Mesendoderm (in vitro differentiated cells): Measurements from ENCODE around the gene AGAP3.
A peak's percentile ranks its signal among the peaks of the same experiment; 100 is the strongest.

Experiments
- DNase-seq: peaks from one replicate; pipeline ENCODE4 v3.0.0; 2013
- H2AK5ac ChIP-seq: 2 replicates; pipeline ENCODE4 v1.6.1; 2013; ENCODE audit warnings: low read length, inconsistent platforms
- H2BK120ac ChIP-seq: 2 replicates; pipeline ENCODE4 v1.6.1; 2013; ENCODE audit warnings: low read depth, mild to moderate bottlenecking, low read length, moderate library complexity, mixed read lengths
- H2BK15ac ChIP-seq: replicated peaks from 2 replicates; pipeline ENCODE4 v1.6.1; 2013; ENCODE audit warnings: low read depth, mild to moderate bottlenecking, moderate library complexity
- H2BK5ac ChIP-seq: 2 replicates; pipeline ENCODE4 v1.6.1; 2013; ENCODE audit warnings: low read length, inconsistent platforms
- H3K18ac ChIP-seq: 2 replicates; pipeline ENCODE4 v1.6.1; 2013; ENCODE audit warnings: mild to moderate bottlenecking, low read length, mixed read lengths
- H3K23ac ChIP-seq: one replicate; pipeline ENCODE4 v1.6.1; 2013; ENCODE audit warnings: low read length
- H3K27ac ChIP-seq: 2 replicates; pipeline ENCODE4 v1.5.1; 2013; ENCODE audit warnings: low read depth, mild to moderate bottlenecking, inconsistent platforms, low read length, moderate library complexity
- H3K27me3 ChIP-seq: 2 replicates; pipeline ENCODE4 v1.6.1; 2013; ENCODE audit warnings: low read length, control low read depth, mild to moderate bottlenecking, inconsistent platforms; ENCODE audit not compliant: insufficient read depth, poor library complexity
- H3K36me3 ChIP-seq: 2 replicates; pipeline ENCODE4 v1.6.1; 2013; ENCODE audit warnings: low read length, inconsistent platforms; ENCODE audit not compliant: control insufficient read depth, insufficient read depth
- H3K4ac ChIP-seq: one replicate; pipeline ENCODE4 v1.6.1; 2013; ENCODE audit warnings: low read depth, mild to moderate bottlenecking, low read length, moderate library complexity
- H3K4me1 ChIP-seq: 2 replicates; pipeline ENCODE4 v1.6.1; 2013; ENCODE audit warnings: low read depth, low read length, inconsistent platforms; ENCODE audit not compliant: control insufficient read depth
- H3K4me2 ChIP-seq: 2 replicates; pipeline ENCODE4 v1.6.1; 2013; ENCODE audit warnings: low read length
- H3K4me3 ChIP-seq: 2 replicates; pipeline ENCODE4 v1.5.1; 2013; ENCODE audit warnings: mild to moderate bottlenecking, low read length
- H3K56ac ChIP-seq: one replicate; pipeline ENCODE4 v1.6.1; 2013; ENCODE audit warnings: low read length
- H3K79me1 ChIP-seq: 2 replicates; pipeline ENCODE4 v1.6.1; 2013; ENCODE audit warnings: low read length, inconsistent platforms
- H3K79me2 ChIP-seq: 2 replicates; pipeline ENCODE4 v1.6.1; 2013; ENCODE audit warnings: mild to moderate bottlenecking, low read length; ENCODE audit not compliant: control insufficient read depth, insufficient read depth
- H3K9ac ChIP-seq: 2 replicates; pipeline ENCODE4 v1.6.1; 2013; ENCODE audit warnings: low read length, inconsistent platforms
- H4K5ac ChIP-seq: one replicate; pipeline ENCODE4 v1.6.1; 2013; ENCODE audit warnings: low read length
- H4K8ac ChIP-seq: one replicate; pipeline ENCODE4 v1.6.1; 2013; ENCODE audit warnings: low read depth, mild to moderate bottlenecking, control low read depth, low read length, moderate library complexity
- WGBS: extraction: QIAGEN DNeasy Blood & Tissue Kit; methylation state at CpG from one replicate; pipeline ENCODE4 v1.1.7; 2013; ENCODE audit warnings: low lambda C conversion rate, missing lambda C conversion rate; ENCODE audit not compliant: insufficient coverage; ENCODE audit errors: extremely low coverage; 5-methylcytosine and 5-hydroxymethylcytosine counted together

The AGAP3 gene

GRCh38 chr7:151172273-151173141 is 86.2 kb downstream of the AGAP3 start:
- H3K79me1 ChIP-seq = no peaks in the 10 kb centered on the region
- H2BK5ac ChIP-seq = no peak overlapping the region
- no peak overlapping the region for H3K27ac ChIP-seq
- peak; percentile 76 for DNase-seq
- no peak overlapping the region for H2BK15ac ChIP-seq
- no peak overlapping the region for H3K4me2 ChIP-seq
- no peak overlapping the region for H4K8ac ChIP-seq
- no peak overlapping the region for H2BK120ac ChIP-seq
- no peak overlapping the region for H3K23ac ChIP-seq
- no peaks in the 10 kb centered on the region for H3K36me3 ChIP-seq
- peaks cover 21% of the 10 kb centered on the region for H3K27me3 ChIP-seq
- no peak overlapping the region for H4K5ac ChIP-seq
- no peak overlapping the region for H3K4ac ChIP-seq
- no peak overlapping the region for H3K18ac ChIP-seq
- peaks cover 6% of the 10 kb centered on the region for H3K4me1 ChIP-seq
- no peaks in the 10 kb centered on the region for H3K79me2 ChIP-seq
- H3K9ac ChIP-seq = no peak overlapping the region
- no CpG with 5 or more reads among the region's 42 CpGs for WGBS
- H3K4me3 ChIP-seq = no peak overlapping the region
- H2AK5ac ChIP-seq = no peak overlapping the region
- no peak overlapping the region for H3K56ac ChIP-seq

GRCh38 chr7:151173386-151174245 is 87.3 kb downstream of the AGAP3 start:
- H3K9ac ChIP-seq = no peak overlapping the region
- H3K79me2 ChIP-seq = no peaks in the 10 kb centered on the region
- H2BK15ac ChIP-seq = no peak overlapping the region
- no peak for DNase-seq
- no peaks in the 10 kb centered on the region for H3K79me1 ChIP-seq
- H3K4me1 ChIP-seq = peaks cover 6% of the 10 kb centered on the region
- H3K36me3 ChIP-seq = no peaks in the 10 kb centered on the region
- no peak overlapping the region for H3K18ac ChIP-seq
- H3K4me2 ChIP-seq = no peak overlapping the region
- WGBS = no CpG with 5 or more reads among the region's 43 CpGs
- H4K5ac ChIP-seq = no peak overlapping the region
- no peak overlapping the region for H4K8ac ChIP-seq
- no peak overlapping the region for H3K4me3 ChIP-seq
- no peak overlapping the region for H3K4ac ChIP-seq
- no peak overlapping the region for H3K27ac ChIP-seq
- peaks cover 18% of the 10 kb centered on the region for H3K27me3 ChIP-seq
- H2BK120ac ChIP-seq = no peak overlapping the region
- H3K56ac ChIP-seq = no peak overlapping the region
- H2BK5ac ChIP-seq = no peak overlapping the region
- no peak overlapping the region for H3K23ac ChIP-seq
- H2AK5ac ChIP-seq = no peak overlapping the region

DNA sequence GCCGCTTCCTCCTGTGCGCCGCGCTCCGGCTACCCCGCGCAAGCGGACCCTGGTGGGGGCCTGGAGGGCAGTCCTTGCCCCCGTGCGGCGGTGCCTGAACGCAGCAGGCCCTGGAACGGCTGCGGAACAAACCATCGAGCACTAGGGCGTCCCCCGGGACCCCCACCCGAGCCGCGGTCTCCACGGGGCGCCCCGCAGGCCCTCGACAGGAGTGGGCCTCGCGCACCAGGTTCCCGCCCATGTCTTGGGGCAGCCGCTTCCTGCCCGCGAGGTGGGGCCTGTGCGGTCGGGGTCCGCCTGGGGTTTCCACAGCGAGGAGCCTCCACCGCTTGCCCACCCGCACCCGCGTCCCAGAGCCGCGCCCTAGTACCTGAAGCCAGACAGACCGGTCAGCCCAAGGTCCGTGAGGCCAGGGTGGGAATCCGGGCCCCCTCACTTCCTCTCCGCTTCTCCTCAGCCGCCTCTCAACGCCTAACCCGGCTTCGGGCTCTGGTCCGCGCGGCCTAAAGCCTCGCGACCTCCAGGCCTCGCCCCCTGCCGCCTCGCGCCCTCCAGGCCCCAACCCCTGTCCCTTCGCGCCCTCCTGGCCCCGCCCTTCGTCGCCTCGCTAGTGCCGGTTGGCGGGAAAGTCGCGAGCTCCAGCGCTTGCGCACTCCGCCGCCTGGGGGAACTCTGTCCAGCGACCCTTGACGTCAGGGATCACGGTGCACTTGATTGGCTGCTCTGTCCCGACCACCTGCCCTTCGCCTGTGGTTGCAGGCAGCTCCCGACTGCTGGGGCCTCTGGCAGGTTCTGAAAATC is 88.2 kb downstream of the AGAP3 start:
- H2BK120ac ChIP-seq = no peak overlapping the region
- no peak overlapping the region for H4K8ac ChIP-seq
- H3K27me3 ChIP-seq = peaks cover 13% of the 10 kb centered on the region
- H2AK5ac ChIP-seq = no peak overlapping the region
- H3K56ac ChIP-seq = no peak overlapping the region
- no peak overlapping the region for H2BK5ac ChIP-seq
- H3K79me1 ChIP-seq = no peaks in the 10 kb centered on the region
- H3K27ac ChIP-seq = no peak overlapping the region
- H3K4me1 ChIP-seq = no peaks in the 10 kb centered on the region
- H3K4me2 ChIP-seq = no peak overlapping the region
- H3K9ac ChIP-seq = no peak overlapping the region
- no peak overlapping the region for H3K4ac ChIP-seq
- no peak overlapping the region for H3K23ac ChIP-seq
- H3K36me3 ChIP-seq = no peaks in the 10 kb centered on the region
- no peak overlapping the region for H3K4me3 ChIP-seq
- peak; percentile 68 for DNase-seq
- no CpG with 5 or more reads among the region's 77 CpGs for WGBS
- no peak overlapping the region for H4K5ac ChIP-seq
- H3K79me2 ChIP-seq = no peaks in the 10 kb centered on the region
- H3K18ac ChIP-seq = no peak overlapping the region
- no peak overlapping the region for H2BK15ac ChIP-seq

DNA sequence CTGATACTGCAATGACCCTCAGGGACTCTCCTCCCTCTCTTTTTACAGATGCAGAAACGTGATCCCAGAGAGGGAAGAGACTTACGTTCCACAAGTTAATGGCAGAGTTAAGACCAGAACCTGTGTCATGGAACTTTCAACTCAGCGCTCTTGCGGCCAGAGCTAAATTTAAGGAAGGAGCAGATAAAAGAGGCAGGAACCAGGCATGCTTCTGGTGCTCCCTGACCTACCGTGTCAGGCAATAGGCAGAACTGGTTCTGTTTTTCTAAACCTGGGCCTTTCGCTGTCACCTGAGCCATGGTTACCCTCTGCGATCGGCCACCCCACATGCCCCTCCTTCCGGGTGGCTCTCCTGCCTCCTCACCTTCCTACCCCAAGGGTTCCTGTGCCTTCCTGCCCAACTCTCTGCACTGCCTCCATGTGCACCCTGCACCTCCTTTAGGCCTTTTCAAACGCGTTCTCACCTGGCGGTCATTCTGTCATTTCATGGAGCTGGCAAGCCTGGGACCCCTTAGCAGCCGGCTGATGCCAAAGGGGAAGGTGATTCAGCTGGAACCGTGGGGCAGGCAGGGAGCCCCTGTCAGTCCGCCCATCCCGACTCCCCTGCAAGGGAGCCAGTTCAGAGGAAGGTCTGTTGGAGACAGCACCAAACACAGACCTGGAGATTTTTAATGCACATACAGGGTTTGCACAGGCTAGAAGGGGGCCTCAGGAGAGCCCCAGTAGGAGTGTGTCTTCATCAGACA is 88.9 kb downstream of the AGAP3 start:
- no peak overlapping the region for H3K27ac ChIP-seq
- no peak overlapping the region for H3K9ac ChIP-seq
- no peaks in the 10 kb centered on the region for H3K36me3 ChIP-seq
- H2BK15ac ChIP-seq = no peak overlapping the region
- no peak overlapping the region for H3K23ac ChIP-seq
- H3K4me1 ChIP-seq = no peaks in the 10 kb centered on the region
- H2AK5ac ChIP-seq = no peak overlapping the region
- WGBS = no CpG with 5 or more reads among the region's 16 CpGs
- H3K27me3 ChIP-seq = peaks cover 6% of the 10 kb centered on the region
- H3K56ac ChIP-seq = no peak overlapping the region
- H3K4me2 ChIP-seq = no peak overlapping the region
- no peak overlapping the region for H3K18ac ChIP-seq
- no peak overlapping the region for H3K4me3 ChIP-seq
- H2BK5ac ChIP-seq = no peak overlapping the region
- H3K79me1 ChIP-seq = no peaks in the 10 kb centered on the region
- no peak for DNase-seq
- no peak overlapping the region for H4K5ac ChIP-seq
- H4K8ac ChIP-seq = no peak overlapping the region
- H3K4ac ChIP-seq = no peak overlapping the region
- H2BK120ac ChIP-seq = no peak overlapping the region
- H3K79me2 ChIP-seq = no peaks in the 10 kb centered on the region

DNA sequence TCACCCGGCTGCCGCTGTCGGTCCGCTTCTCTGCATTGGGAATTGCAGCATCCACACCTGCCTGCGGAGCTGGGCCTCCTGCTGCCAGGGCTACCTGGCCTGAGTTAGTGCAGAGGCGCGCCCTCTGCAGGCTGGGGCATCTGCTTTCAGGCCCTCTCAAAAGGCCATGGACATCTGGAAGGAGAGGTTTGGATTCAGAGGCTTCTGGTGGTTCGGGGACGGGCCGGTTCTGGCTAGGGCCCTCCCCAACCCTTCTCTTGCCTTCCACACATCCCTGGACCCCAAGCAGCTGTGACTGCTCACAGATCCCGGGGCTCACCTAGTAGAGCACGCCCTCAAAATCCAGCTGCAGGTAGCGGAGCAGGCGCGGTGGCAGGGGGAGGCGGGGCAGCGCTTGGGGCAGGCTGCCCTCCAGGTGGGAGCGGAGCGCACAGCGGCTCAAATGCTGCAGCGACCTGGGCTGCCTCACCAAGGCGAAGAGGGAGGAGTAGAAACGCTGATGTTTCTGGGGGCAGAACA is 89.6 kb downstream of the AGAP3 start:
- no peak overlapping the region for H4K8ac ChIP-seq
- WGBS = no CpG with 5 or more reads among the region's 23 CpGs
- no peaks in the 10 kb centered on the region for H3K79me2 ChIP-seq
- no peak overlapping the region for H3K4me2 ChIP-seq
- H3K27me3 ChIP-seq = peaks cover 5% of the 10 kb centered on the region
- no peak overlapping the region for H3K56ac ChIP-seq
- H3K27ac ChIP-seq = no peak overlapping the region
- no peaks in the 10 kb centered on the region for H3K4me1 ChIP-seq
- no peak overlapping the region for H4K5ac ChIP-seq
- no peak overlapping the region for H2BK120ac ChIP-seq
- no peak overlapping the region for H2BK15ac ChIP-seq
- DNase-seq = no peak
- H3K4ac ChIP-seq = no peak overlapping the region
- no peak overlapping the region for H3K23ac ChIP-seq
- H3K9ac ChIP-seq = no peak overlapping the region
- no peak overlapping the region for H2AK5ac ChIP-seq
- H3K79me1 ChIP-seq = no peaks in the 10 kb centered on the region
- no peaks in the 10 kb centered on the region for H3K36me3 ChIP-seq
- H3K4me3 ChIP-seq = no peak overlapping the region
- H3K18ac ChIP-seq = no peak overlapping the region
- H2BK5ac ChIP-seq = no peak overlapping the region
